ENCODE data around the gene PTGER1. TPM values are rescaled to one million over a fixed set of nuclear protein-coding genes. Genes with fewer than 3 reads are reported as not detected.

Gene PTGER1
- total and polyA plus RNA-seq, 2 of the 13 experiments (the other 11 are each of a cell fraction or from before 2014, with no cell fraction given), result 0.13 TPM; not detected in 1

- TF ChIP-seq ZNF572 (CRISPR knock-in tag; IDR thresholded peaks at IDR 0.05) (no peak), NR2C2 (CRISPR knock-in tag; IDR thresholded peaks at IDR 0.05; ENCODE audit: borderline replicate concordance) (no peak), ARID2 (CRISPR knock-in tag; IDR thresholded peaks at IDR 0.05; ENCODE audit: borderline replicate concordance) (no peak), ZSCAN22 (CRISPR knock-in tag; IDR thresholded peaks at IDR 0.05) (no peak), FOXP1 (IDR thresholded peaks at IDR 0.05) (no peak), FOXP1 (CRISPR knock-in tag; IDR thresholded peaks at IDR 0.05) (no peak), HMGXB4 (CRISPR knock-in tag; IDR thresholded peaks at IDR 0.05; ENCODE audit: borderline replicate concordance in 1 of 2, low read depth in 1 of 2) (peak; percentile 66 to 68; a peak in 3 of 4 replicates), HHEX (CRISPR knock-in tag; IDR thresholded peaks at IDR 0.05) (no peak), PRMT3 (CRISPR knock-in tag; IDR thresholded peaks at IDR 0.05; ENCODE audit: borderline replicate concordance, low read depth) (no peak), STAG1 (CRISPR knock-in tag; IDR thresholded peaks at IDR 0.05) (peak; percentile 49), BORCS8-MEF2B (CRISPR knock-in tag; IDR thresholded peaks at IDR 0.05) (no peak), SALL2 (CRISPR knock-in tag; IDR thresholded peaks at IDR 0.05) (no peak), ZNF749 (CRISPR knock-in tag; IDR thresholded peaks at IDR 0.05; ENCODE audit: borderline replicate concordance) (no peak), HMG20A (CRISPR knock-in tag; IDR thresholded peaks at IDR 0.05; ENCODE audit: borderline replicate concordance) (no peak), ETV6 (CRISPR knock-in tag; conservative IDR thresholded peaks at IDR 0.05) (no peak), XRCC5 (optimal IDR thresholded peaks at IDR 0.05; ENCODE audit: low read length) (peak; percentile 74), ELK4 (CRISPR knock-in tag; IDR thresholded peaks at IDR 0.05; ENCODE audit: borderline replicate concordance) (no peak), TCF12 (IDR thresholded peaks at IDR 0.05) (no peak), TCF12 (CRISPR knock-in tag; IDR thresholded peaks at IDR 0.05) (no peak)
- TF ChIP-seq, protein P1, sequence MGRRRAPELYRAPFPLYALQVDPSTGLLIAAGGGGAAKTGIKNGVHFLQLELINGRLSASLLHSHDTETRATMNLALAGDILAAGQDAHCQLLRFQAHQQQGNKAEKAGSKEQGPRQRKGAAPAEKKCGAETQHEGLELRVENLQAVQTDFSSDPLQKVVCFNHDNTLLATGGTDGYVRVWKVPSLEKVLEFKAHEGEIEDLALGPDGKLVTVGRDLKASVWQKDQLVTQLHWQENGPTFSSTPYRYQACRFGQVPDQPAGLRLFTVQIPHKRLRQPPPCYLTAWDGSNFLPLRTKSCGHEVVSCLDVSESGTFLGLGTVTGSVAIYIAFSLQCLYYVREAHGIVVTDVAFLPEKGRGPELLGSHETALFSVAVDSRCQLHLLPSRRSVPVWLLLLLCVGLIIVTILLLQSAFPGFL (CRISPR knock-in tag; IDR thresholded peaks at IDR 0.05), result no peak
- TF ChIP-seq, protein P2, sequence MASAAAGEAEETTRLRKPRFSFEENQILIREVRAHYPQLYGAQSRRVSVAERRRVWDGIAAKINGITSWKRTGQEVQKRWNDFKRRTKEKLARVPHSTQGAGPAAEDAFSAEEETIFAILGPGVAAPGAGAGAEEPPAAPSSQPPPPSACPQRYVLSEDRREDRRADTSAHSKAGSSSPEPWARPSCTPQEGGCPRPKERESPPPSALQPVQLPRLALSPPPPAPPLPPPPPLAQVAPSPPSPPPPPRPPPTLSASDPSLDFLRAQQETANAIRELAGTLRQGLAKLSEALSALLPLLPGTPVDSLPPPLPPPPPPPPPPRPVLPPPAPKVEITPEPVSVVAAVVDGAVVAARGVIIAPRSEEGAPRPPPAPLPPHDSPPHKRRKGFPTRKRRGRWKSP (CRISPR knock-in tag; IDR thresholded peaks at IDR 0.05), result 0 out of 2 replicates have a peak, but pooled peaks have one; percentile 20
- TF ChIP-seq, protein P3, sequence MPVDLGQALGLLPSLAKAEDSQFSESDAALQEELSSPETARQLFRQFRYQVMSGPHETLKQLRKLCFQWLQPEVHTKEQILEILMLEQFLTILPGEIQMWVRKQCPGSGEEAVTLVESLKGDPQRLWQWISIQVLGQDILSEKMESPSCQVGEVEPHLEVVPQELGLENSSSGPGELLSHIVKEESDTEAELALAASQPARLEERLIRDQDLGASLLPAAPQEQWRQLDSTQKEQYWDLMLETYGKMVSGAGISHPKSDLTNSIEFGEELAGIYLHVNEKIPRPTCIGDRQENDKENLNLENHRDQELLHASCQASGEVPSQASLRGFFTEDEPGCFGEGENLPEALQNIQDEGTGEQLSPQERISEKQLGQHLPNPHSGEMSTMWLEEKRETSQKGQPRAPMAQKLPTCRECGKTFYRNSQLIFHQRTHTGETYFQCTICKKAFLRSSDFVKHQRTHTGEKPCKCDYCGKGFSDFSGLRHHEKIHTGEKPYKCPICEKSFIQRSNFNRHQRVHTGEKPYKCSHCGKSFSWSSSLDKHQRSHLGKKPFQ (CRISPR knock-in tag; IDR thresholded peaks at IDR 0.05; ENCODE audit: insufficient replicate concordance), result no peak
Measured at GRCh38 chr19:14505488-14506239, 30.5 kb upstream of the PTGER1 start (continued).
